ENCODE data around the gene NLRC5. TPM values are rescaled to one million over a fixed set of nuclear protein-coding genes. Genes with fewer than 3 reads are reported as not detected.
"Not testable (repeated sequence)": the region's sequence is repeated elsewhere in the genome, so short reads cannot be mapped to it uniquely, and the experiment has no call there.

The NLRC5 gene
- total RNA-seq, 1 donor from 2014 or later: 368 TPM

DNA sequence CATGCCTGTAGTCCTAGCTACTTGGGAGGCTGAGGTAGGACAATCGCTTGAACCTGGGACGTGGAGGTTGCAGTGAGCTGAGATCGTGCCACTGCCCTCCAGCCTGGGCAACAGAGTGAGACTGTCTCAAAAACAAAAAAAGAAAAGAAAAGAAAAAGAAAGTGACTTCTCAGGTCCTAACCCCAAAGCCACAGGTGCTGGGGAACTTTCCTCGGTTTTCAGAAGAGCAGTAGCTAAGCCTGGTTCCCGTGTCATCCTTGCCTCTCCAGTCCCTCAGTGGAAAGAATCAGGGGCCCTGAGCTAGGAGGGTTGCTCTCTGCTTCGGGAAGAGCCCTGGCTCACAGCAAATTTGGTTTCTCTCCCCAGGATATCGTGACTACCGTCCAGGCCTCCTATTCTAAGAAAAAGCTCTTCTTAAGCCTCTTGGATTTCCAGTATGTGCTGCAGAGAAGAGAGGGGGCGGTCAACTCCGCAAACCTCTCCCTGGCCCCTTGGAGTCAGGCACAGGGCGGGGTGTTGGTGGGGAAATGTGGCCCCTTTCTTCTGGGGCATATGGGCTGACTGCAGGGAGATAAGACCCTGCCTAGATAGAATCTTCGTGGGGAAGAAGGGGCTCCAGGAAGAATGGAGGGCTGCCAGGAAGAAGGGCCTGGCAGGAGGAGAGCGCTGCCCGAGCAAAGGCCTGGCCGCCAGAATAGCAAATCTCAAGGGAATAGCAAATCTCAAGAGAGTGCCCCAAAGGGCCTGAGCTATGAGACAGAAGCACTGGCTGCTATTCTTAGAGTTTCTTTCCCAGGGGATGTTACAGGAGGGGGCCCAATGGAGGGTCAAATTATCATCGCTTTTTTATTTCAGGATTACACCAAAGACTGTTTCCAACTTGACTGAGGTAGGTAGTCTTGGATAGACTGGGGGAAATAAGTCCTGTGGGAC lies 8.3 kb upstream of the NLRC5 start:
- intact Hi-C loops (cut with micrococcal nuclease): no loop called here

DNA sequence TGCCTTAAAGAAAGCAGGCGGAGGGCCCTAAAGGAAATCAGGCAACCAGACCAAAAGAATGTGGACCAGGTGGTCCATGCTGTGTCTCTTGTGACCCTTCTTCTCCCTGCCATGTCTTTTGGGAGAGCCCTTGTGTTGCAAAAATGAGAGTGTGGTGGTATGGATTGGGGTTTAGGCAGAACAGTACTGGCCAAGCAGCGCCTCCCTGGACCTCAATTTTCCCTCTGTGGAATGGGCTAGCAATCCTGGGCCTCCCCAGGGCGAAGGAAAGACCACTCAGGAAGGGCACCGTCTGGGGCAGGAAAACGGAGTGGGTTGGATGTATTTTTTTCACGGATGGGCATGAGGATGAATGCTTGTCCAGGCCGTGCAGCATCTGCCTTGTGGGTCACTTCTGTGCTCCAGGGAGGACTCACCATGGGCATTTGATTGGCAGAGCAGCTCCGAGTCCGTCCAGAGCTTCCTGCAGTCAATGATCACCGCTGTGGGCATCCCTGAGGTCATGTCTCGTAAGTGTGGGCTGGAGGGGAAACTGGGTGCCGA lies 7.6 kb upstream of the NLRC5 start:
- intact Hi-C loops (cut with micrococcal nuclease): no loop called here

DNA sequence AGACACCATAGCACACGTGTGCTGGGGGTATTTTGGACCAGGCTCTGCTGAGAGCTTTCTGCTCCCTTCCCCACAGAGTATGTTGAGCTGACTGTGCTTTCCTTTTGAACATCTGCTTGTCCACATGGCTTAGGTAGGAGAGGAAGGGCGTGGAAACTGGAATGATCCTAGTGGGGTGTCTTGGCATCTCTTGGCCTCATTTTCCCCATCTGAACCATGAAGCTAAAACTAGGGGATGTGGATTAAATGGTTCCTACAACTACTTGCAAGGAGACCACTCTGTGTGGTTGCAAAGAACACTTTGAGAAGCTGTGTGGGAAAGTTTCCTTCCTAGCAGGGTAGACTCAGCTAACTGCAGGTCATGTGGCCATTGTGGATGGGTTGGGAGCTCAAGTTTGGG lies 6.7 kb upstream of the NLRC5 start:
- intact Hi-C loops (cut with micrococcal nuclease): no loop called here

DNA sequence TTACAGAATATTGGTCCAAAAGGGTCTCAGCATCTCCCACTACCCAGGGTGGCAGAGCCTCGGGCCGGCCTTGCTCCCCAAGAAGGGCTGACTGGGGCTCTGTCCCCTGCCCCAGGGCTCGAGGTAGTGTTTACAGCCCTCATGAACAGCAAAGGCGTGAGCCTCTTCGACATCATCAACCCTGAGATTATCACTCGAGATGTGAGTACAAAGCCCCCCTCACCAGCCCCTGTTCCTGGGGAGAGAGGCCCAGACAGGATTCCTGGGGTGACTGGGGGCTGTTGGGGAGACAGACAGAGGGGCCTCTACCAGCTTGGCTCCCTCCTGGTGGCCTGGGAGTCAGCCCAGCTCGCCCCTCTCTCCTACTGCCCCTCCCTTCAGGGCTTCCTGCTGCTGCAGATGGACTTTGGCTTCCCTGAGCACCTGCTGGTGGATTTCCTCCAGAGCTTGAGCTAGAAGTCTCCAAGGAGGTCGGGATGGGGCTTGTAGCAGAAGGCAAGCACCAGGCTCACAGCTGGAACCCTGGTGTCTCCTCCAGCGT lies 6.1 kb upstream of the NLRC5 start:
- intact Hi-C loops (cut with micrococcal nuclease): no loop called here

DNA sequence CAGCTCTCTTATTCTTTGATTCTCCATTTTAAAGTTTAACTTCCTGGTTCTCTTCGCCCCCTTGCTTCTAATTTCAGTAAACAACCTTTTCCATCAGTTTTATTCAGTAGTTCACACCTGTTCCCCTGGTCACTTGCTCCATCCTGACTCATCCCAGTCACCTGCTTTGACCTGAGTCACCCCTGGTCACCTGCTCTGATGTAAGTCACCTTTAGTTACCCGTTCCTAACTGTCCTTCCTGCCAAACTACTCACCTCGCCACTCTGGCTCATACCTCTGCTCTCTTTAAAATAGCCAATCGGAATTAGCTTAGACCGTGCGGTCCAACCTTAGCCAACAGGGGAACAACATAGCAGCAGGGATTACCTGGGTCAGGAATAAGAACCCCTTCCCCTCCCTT lies 4.7 kb upstream of the NLRC5 start:
- intact Hi-C loops (cut with micrococcal nuclease): no loop called here

DNA sequence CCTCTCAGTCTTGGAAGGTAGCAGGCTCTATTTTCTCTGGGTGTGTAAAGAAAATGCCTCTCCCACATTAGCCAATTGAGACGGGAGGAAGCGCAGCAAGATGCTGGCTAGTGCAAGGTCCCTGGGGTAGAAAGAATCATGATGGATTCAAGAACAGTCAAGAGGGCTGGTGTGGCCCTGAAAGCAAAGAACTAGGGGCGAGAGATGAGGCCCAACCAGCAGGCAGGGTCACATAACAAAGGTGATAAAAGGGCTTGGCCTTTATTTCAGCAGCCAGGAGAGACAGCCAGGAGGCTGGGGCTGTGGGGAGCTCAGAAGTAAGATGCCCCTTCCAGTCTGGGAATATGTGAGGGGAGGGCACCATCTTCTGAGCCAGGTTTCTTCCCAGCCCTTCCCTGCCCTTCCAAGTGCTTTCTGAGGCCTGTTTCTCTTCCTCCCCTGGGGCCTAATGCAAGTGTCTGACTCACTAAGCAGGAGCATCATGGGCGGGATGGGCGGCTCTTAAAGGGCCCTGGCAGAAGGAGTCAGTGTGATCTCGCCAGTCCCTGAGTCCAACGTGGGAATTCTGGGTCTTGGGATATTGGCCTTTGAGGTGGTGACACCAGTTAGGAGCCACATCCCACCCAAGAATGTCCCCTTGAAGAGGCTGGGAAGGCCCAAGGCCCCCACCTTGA lies 3.9 kb upstream of the NLRC5 start:
- intact Hi-C loops (cut with micrococcal nuclease): no loop called here

DNA sequence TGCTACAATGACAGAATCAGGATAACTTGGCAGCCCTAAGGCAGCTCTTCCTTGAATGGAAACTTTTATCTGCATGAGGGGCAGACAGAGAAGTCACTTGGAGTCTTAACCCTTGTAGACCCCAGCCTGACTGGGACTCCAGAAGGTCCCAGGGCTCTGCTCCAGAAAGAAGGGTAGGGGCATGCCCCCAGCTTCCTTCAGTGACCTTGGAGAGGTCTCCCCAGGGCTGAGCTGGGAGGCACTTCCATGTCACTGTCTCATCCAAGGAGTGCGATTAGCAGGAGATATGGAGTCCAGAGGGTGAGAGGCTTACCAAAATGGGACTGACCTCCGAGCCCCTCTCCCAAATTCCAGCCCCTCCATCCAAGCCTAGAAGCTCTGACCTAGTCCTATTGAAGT lies 3.4 kb upstream of the NLRC5 start:
- intact Hi-C loops (cut with micrococcal nuclease): no loop called here

DNA sequence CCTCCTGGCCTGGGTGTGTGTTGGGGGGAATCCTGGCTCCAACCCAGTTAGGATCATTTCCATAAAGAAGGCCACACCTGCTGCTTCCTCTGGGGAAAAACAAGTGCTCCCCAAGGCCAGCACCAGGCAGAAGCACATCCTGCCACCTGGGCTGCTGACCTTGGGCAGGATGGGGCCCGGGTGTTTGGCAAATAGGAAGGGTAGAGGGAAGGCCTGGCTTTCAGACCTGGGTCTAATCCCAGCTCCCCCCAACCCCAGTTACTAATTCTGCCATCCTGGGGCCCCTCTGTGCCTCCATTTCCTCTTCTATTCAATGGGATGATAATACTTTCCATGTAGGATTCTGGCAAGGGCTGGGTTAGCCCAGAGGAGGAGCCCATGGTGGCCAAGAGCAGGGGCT lies 3.0 kb upstream of the NLRC5 start:
- intact Hi-C loops (cut with micrococcal nuclease): no loop called here

DNA sequence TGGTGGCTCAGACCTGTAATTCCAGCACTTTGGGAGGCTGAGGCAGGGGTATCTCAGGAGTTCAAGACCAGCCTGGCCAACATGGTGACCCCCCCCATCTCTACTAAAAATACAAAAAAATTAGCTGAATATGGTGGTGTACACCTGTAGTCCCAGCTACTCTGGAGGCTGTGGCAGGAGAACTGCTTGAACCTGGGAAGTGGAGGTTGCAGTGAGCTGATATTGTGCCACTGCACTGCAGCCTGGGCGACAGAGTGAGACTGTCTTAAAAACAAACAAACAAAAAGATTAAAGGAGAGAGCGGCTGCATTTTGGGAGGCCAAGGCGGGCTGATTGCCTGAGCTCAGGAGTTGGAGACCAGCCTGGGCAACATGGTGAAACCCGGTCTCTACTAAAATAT lies 2.4 kb upstream of the NLRC5 start:
- intact Hi-C loops (cut with micrococcal nuclease): not testable (repeated sequence)

DNA sequence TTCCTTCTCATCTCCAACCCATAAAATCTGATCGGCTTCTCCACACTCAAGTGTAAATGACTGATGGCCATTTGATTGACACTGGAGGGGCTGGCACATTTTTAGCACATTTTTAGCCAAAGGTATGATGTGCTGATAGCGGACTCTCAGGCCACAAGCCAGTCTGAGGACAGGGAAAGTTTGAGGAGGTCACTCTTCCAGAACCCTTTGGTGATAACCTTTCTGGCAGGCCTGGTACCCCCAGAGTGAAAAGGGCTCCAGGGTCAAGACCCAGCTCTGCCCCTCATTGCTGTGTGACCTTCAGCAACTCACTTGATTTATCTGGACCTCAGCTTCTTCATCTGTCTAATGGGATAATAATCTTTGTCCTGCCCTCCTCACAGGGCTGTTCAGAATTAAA lies 1.7 kb upstream of the NLRC5 start:
- intact Hi-C loops (cut with micrococcal nuclease): no loop called here

DNA sequence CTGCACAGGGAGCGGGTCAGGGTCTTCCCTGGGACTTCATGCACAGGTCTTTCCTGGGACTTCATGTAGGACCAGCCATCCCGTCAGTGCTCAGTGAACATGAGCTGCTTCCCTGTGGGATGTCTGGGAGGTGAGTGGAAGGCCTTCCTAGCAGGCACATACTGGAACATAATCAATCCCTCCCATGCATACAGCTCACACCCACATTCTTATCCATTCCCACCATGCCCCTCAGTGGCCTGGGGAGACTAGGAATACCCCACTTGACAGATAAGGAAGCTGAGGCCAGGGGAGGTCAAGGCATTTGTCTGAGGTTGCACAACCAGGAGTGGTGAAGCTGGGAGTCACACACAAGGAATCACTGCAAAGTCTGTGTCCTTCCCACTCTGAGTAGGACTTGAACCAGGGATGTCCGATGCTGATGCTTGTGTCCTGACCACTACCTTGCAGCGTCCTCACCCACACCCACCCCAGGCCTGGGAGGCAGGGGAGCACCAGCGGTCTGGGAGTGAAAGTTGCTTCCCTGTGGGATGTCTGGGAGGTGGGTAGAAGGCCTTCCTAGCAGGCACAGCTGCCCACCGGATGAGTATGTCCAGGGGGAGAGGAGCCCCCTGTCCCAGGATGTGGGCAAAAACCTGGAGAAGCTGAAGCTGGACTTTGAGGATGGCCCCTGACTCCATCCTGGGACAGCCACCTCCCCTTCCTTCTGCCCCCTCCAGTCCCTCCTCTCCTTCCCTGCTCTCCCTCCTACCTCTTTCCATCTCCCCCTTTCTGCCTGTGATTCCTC lies 1.0 kb upstream of the NLRC5 start:
- intact Hi-C loops (cut with micrococcal nuclease): no loop called here

DNA sequence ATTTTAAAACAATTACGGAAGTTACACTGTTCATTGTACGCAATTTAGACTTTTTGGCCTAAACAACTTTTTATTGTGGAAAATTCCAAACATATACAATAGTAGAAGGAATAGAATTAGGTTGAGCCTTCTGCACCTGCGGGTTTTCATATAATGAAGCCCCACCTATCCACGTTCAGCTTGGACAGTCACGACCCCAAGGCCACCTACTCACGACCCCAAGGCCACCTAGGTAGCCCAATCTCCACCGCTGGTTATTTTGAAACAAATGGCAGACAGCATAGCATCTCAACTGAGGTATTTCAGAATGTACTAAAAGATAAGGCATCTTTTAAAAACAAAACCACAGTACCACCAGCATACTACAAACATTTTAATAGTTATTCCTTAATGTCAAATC lies 631 bp downstream of the NLRC5 start:
- intact Hi-C loops (cut with micrococcal nuclease): loop anchor here (1.0 kb wide), 4 partner anchors 24 to 260 kb away; partner anchors contain the start of gene NUP93

DNA sequence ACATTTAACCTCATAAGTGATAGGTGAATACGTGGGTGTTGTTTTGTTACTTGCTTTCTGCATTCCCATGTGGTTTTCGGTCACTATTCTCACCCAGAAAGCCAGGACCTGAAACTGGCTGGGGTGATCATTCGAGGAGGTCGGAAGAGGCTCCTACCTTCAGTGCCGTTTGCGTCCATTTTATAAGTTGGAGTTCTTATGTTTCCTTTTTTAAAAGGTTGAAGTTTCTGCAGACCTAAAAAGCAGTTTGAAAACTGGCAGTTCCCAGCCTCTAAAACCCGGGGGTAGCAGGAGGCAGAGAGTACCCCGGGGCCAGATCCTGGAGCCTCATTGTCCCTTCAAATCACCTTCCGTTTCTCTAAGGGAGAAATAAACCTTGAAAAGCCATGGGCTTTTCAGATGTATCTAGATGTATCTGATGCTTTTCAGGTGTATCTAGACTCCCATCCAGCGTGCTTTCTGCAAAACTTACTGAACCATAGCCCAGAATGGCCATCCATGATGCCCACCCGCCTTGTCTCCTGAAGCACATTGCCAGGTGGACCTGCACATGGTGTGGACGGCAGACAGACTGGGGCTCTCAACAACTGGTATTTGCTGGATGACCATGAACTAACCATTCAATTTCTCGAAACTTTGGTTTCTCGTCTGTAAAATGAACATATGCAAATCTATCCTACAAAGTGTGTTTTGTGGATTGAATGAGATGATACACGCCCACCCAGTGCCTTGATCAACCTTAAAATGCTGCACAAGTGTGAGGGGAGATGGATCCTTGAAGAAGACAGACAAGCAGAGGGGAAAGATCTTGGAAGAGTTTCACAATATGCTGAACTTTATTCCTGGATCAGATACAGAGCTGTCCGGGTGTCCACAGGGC lies 1.3 kb downstream of the NLRC5 start:
- intact Hi-C loops (cut with micrococcal nuclease): loop anchor here (1.0 kb wide), 1 partner anchor 26 kb away; no protein-coding TSS in a partner anchor

DNA sequence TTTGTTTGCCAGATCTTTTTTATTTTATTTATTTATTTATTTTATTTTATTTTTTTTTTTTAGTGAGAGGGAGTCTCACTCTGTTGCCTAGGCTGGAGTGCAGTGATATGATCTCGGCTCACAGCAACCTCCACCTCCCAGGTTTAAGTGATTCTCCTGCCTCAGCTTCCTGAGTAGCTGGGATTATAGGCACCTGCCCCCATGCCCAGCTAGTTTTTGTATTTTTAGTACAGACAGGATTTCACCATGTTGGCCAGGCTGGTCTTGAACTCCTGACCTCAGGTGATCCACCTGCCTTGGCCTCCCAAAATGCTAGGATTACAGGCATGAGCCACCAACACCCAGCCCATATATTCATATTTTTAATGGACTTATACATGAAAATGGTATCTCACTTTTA lies 3.1 kb downstream of the NLRC5 start:
- intact Hi-C loops (cut with micrococcal nuclease): not testable (repeated sequence)

DNA sequence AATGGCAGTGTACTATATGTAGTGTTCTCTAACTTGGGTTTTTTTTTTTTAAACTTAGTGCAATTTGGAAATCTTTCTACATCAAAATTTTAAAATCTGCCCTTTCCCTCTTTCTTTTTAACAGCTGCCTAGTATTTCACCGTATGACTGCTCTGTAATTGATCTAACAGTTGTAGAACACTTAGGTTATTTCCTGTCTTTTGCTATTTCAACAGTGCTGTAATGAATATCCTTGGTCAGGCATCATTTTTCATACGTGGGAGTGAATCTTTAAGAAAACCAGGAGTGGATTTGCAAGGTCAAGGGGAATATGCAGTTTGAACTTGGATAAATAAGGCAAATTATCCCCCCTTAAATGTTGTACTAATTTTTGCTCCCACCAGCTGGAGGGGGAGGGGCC lies 3.8 kb downstream of the NLRC5 start:
- intact Hi-C loops (cut with micrococcal nuclease): no loop called here

DNA sequence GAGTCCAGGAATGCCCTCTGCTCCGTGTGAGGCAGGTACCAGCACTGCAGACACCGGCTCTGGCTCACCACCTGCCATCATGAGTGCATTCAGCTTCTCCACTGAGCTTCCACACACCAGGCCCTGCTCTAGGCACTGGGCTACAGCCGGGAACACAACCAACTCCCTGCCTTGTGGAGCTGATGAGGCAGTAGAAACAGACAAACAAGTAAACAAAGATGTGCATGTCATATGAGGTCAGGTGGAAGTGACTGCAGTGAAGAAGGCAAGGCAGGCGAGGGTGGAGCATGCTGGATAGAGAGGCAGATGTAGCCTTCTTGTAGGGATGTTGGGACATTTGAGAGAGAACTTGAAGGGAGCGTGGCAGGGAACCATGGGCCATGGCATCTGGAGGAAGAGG lies 5.0 kb downstream of the NLRC5 start:
- intact Hi-C loops (cut with micrococcal nuclease): no loop called here

DNA sequence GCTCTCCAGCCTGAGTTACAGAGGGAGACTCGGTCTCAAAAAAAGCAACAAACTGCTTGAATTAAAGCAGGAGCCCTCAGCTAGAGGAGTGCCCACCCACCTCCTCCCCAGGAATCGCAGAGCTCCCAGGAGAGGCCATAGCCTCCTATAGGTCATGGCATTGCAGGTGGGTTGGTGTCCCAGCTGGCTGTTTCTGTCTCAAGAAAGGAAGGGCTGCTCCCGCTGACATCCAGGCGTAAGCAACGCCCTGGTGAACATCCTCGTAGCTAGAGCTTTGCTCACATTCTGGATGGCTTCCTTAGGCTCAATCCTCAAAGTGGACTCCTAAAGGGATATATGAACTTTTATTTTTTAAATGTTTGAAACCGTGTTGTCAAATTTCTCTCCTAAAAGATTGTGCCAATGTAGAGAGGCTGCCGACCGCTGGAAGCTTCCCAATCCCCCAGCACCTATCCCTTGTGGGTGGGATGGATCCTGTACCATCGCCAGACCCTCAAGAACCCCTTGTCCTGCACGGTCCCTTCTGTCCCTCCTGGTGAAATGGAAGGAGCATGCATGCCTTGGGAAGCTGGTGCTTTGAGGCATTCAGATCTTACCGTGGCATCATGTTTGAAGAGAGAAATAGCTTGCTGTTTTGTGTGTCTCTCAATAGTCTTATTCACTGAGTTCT lies 5.9 kb downstream of the NLRC5 start:
- intact Hi-C loops (cut with micrococcal nuclease): no loop called here

DNA sequence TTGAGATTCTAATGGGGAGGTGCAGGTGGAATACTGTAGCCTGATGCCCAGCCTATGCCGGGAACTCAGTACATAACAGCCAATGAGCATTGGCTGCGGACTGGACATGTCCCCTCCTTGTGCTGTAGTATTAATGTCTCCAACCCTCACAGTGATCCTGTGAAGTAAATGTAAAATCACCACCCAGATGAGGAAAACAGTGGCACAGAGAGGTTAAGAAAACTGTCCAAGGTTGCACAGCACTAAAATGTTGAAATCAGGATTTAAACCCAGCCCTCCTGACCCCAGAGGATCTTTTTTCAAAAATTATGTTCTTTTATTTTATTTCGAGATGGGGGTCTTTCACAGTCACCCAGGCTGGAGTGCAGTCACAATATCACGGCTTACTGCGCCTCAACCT lies 7.9 kb downstream of the NLRC5 start:
- intact Hi-C loops (cut with micrococcal nuclease): no loop called here

DNA sequence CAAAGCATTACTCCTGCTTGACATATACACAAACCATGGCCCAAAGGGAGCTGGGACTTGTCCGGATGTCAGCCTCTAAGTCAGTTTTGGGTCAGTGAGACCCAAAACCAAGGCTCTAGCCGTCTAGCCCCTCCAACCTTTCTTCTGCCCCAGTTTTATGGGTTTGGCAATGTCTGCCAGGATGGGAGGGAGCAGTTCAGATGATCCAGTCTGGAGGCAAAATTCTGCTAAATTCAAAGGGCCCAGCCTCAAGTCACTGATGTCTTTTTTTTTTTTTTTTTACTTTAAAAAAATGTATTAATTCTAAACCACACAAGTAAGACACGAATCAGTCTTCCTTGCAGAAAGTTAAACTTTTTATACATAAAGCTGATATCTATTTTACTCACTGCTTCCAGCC lies 8.6 kb downstream of the NLRC5 start:
- intact Hi-C loops (cut with micrococcal nuclease): no loop called here

DNA sequence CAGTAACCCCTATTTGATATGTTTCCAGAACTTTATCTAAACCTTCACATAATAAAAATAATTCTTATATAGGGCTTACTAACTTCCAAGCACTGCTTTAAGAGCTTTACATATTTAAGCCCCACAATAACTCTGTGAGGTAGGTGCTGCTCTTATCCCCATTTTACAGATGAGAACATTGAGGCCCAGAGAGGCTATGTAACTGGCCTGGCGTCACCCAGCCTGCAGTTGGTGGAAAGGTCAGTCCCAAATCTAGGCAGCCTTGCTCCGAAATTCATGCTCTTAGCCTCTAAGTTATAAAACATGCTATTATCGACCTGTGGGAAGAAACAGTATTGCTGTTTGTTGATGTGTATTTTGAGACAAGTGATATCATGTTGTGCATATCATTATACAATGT lies 9.0 kb downstream of the NLRC5 start:
- intact Hi-C loops (cut with micrococcal nuclease): no loop called here

Data from T-helper 2 cell treated with Interferon-gamma antibody and Interleukin-4, amounts not matched to agents 100 ng/mL and 5 ng/mL, for 36 hours (primary cell).